HG03108 (cell line): ENCODE measurements around the gene REL.

ENCODE experiments used
- ATAC-seq: cut with Tn5 transposase; IDR thresholded peaks from one replicate; pipeline ENCODE4 v1.9.1; 2021; ENCODE audit warnings: moderate library complexity; ENCODE audit not compliant: unreplicated experiment

The REL gene

GRCh38 chr2:60963190-60963589 is 81.8 kb downstream of the REL start:
- ATAC-seq: no peak

DNA sequence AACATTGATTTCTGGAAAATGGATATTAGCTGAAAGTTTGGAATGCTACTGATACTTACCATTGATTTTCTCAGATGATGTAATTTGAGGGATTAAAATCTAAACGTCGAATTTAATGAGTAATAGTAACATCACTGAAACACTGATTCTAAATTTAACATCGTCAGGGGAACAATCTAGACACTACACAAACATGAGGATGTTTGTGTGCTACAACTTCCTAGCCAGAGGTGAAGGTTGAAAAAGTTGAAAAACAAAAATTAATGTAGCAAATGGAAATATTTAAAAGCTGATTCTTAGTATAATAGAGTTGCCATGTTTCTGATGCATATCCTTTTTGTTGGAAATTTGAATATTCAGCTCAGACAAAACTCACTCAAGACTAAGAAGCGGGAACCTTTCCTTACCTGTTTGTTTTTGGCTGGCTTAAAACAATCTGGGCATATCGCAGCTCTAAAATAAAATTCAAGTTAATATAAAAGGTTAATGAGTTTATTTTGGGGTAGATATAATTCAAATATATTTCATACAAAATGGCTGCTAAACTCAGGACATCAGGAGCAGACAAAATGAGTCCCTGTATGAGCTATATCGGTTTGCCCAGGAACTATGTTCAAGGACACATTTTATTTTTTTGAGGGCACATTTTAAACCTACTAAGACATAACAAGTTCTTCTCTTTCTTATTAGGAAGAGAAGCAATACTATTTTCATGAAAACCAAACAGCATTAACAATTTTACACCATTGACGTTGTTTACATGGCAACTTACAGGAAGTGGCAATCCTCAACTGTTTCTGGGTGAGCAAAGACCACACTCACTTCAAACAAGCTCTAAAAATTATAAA is 83.5 kb downstream of the REL start:
- no peak for ATAC-seq

DNA sequence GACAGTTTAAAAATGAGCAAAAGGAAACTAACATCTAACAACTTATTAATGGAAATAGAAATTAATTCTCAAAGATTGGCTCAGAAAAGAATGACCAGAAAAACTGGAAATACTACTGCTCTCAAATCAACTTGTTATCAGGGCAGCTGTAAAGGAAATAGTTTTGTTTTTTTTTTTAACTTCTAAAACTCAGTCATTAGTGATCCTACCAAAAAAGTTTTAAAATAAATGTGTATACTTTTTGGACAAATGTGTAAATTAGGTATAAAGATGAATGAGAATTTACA is 84.1 kb downstream of the REL start:
- no peak for ATAC-seq

DNA sequence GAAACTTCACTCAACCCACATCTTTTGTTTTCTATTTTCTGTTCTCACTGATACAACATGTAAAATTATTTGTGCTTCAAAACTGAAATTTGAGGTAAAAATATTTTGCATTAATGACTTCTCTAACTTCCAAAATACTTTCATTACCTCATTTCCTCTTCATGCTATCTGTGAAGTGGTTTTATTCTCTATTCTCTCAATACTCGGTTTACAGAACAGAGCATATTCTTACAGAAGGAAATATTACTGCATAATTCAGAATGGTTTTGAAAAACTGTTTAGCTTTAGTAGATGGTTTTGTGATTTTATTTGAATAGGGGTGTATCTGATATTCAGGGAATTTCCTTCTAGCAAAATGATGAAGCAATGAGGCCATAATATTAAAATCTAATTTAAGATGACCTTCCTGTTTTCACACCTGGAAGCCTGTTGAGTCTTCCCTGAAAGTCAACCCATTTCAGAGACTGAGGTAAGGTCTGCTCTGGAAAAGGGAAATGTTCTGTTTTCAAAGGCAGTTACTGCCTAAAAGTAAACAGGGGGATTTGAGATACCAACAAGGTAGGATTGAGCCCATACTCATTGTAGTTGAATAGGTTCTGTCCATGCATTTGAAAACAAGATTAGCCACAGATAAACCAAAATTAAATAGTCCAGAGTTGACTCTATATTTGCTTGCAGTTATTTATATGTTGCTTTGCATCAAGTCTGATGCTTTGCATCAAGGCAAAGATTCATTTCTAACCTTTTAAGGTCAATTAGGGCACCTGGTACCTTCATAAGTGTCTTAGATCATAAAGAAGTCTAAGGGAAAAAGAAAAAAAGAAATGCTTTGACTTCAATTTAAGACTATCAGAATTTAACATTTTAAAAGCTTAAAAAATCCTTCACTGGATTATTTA is 85.4 kb downstream of the REL start:
- ATAC-seq: no peak

- ATAC-seq: no peak
Observed at GRCh38 chr2:60972889-60973656, 91.7 kb downstream of the REL start.

DNA sequence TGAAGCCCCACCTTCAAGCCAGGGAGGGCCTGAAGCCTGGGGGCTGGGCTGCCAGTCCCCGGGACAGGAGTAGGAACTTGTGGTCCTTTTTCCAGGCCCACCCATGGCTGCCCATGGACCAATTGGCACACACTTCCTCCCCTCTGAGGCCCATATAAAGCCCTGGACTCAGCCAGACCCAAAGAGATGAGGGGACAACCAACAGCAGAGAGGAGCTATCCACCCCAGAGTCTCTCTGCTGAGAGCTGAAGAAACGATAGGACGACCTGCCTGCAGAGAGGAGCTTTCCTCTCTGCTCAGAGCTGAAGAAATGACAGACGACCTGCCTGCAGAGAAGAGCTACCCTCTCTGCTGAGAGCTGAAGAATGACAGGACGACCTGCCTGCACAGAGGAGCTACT is 92.3 kb downstream of the REL start:
- no peak for ATAC-seq

DNA sequence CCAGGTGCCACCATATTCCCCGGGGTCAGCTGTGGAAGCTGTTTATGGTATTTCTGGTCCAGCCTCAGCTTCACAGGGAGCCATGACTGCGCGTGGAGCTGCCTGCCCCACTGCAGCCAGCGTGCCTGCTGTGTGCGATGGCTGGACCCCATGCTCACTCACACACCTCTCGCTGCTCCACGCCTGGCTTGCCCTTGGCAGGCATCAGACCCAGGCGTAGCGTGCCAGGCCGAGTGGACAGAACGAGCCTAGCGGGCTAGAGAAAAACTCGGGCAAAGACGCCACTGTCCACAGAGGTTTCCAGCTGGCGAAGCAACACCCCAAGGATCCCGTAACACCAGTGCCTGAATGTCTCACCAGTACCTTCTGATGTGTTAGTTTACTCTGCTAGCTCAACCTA is 93.3 kb downstream of the REL start:
- ATAC-seq: no peak
